Spleen (tissue), 7 donors: ENCODE data around the gene PACRG.

ENCODE experiments used
- POLR2A ChIP-seq, 3 donors: fragments of 450-650 bp; IDR thresholded peaks; one replicate each; pipeline ENCODE4 v1.5.1; 2017; ENCODE audit warnings: antibody characterized with exemption in 3 of 3, mild to moderate bottlenecking in 1 of 3
- POLR2AphosphoS5 ChIP-seq, 3 donors: sonication (generic); formaldehyde crosslinking; IDR thresholded peaks; one replicate each; pipeline ENCODE4 v1.5.1; 2017; ENCODE audit warnings: antibody characterized with exemption in 3 of 3
- TF ChIP-seq, protein P1 (sequence below), 11 experiments: fragments of 200-600 bp in 7 of 11; fragments of 450-650 bp in 4 of 11; sonication (generic) in 4 of 11; IDR thresholded peaks in 8 of 11; conservative IDR thresholded peaks in 3 of 11; 1 replicate in 7 of 11; 2 replicates in 4 of 11; pipeline versions ENCODE4 v1.4.0 to v1.8.0; 2016 to 2021; ENCODE audit warnings: antibody characterized with exemption in 11 of 11, inconsistent platforms in 4 of 11, mild to moderate bottlenecking in 1 of 11
- donor health status: DM: no; HTN: no; CAD: no; lungs with moderate emphysema.
- donor health status: DM: no; HTN: no; CAD: no.
- donor health status: DM: no; HTN: no; CAD: no.

DNA sequence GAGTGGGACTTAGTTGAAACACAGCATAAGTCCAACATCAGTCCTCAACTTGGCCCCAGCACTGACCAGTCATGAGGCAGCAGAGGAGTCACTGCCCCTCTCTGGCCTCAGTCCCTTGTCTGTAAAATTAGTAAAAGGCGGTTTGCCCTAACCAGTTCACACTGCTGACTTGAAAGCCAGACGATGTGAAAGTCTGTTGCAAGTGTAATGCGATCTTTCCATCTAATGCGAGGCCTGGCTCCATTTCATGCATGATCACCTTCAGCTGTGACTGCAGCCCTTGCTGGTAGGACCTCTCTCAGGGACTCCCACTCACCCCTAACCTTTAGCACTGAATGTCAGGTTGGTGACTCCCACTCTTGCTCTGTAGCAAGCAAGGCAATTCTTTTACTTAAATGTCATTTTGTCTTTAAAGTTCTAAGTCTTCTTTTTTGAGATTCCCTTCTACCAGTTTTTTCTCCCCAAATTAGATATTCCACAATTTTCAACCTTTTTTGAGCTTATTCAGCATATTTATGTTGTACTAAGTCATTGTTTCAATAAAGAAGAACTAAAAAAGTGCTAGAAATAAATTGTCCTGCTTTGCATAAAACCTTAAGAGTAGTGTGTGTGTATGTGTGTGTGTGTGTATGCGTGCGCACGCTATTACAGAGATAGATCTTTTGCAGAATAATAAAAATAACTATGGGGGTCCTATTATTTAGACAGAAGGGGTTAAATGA is 245.5 kb downstream of the PACRG start:
- TF ChIP-seq POLR2AphosphoS5 (IDR thresholded peaks at IDR 0.05) (no peak), POLR2A (IDR thresholded peaks at IDR 0.05) (no peak)
- TF ChIP-seq, protein P1, sequence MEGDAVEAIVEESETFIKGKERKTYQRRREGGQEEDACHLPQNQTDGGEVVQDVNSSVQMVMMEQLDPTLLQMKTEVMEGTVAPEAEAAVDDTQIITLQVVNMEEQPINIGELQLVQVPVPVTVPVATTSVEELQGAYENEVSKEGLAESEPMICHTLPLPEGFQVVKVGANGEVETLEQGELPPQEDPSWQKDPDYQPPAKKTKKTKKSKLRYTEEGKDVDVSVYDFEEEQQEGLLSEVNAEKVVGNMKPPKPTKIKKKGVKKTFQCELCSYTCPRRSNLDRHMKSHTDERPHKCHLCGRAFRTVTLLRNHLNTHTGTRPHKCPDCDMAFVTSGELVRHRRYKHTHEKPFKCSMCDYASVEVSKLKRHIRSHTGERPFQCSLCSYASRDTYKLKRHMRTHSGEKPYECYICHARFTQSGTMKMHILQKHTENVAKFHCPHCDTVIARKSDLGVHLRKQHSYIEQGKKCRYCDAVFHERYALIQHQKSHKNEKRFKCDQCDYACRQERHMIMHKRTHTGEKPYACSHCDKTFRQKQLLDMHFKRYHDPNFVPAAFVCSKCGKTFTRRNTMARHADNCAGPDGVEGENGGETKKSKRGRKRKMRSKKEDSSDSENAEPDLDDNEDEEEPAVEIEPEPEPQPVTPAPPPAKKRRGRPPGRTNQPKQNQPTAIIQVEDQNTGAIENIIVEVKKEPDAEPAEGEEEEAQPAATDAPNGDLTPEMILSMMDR (IDR thresholded peaks at IDR 0.05 in 8 of 11, conservative IDR thresholded peaks at IDR 0.05 in 3 of 11), result no peak
